ENCODE measurements around the gene GPR176. TPM values are rescaled to one million over a fixed set of nuclear protein-coding genes. Genes with fewer than 3 reads are reported as not detected.

The GPR176 gene
- polyA plus RNA-seq, 1 of the 3 experiments (the other 2 are of a cell fraction) = 21.9 TPM

- WGBS (ENCODE audit: low lambda C conversion rate) = 92% methylated on average over 4 of the region's 4 CpGs
- POLR2A ChIA-PET = interaction anchor here (1.8 kb wide), 1 partner anchor 152 kb away, joined by 6 read pairs; the partner anchor contains the start of gene EIF2AK4
These were observed 138.7 kb downstream of the GPR176 start for GRCh38 chr15:39781147-39781966.

DNA sequence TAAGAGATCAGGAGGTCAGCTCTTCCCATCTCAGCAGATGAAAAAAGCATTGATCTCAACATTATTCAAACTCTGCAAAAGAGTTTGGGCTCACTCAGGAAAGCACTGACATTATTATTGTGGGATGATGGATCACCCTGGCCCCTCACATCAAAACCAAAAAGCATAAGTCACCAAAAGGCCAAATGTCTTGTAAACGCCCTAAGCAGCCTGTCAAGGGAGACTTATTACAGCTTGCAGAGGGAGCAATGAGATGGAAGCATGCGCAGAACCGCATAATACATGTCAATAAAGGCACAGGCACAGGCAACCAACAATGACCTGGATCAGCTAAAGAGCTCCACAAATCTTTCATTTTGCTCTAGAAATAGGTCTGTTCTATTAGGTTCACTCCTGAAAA is 142.0 kb downstream of the GPR176 start:
- no peak overlapping the region for H2AFZ ChIP-seq (ENCODE audit: low read depth)
- no peaks in the 10 kb centered on the region for H4K20me1 ChIP-seq (ENCODE audit: insufficient read depth)
- TF ChIP-seq TAF1 (IDR thresholded peaks at IDR 0.05; ENCODE audit: borderline replicate concordance, low read depth, low read length) = no peak
- TF ChIP-seq EP300 (IDR thresholded peaks at IDR 0.05; ENCODE audit: borderline replicate concordance in 1 of 2, low read depth in 1 of 2, low read length in 1 of 2) = no peak
- POLR2A ChIA-PET = no interaction called here
- no peak for DNase-seq
- WGBS (ENCODE audit: low lambda C conversion rate) = 81% methylated on average over 3 of the region's 3 CpGs
- peaks cover 0 to 4% of the 10 kb centered on the region in 2 experiments; a peak in 2 of 4 replicates for H3K4me1 ChIP-seq (ENCODE audit: control insufficient read depth in 1 of 2, insufficient read depth in 2 of 2, low read depth in 1 of 2, low read length in 1 of 2)
- no peaks in the 10 kb centered on the region for H3K9me2 ChIP-seq
- H3K9me3 ChIP-seq = no peaks in the 10 kb centered on the region
- H3K27me3 ChIP-seq (ENCODE audit: insufficient read depth) = no peaks in the 10 kb centered on the region
- H3K79me2 ChIP-seq (ENCODE audit: insufficient read depth) = peaks cover 3% of the 10 kb centered on the region
- H3K4me3 ChIP-seq (ENCODE audit: low read depth in 2 of 2, low read length in 1 of 2) = no peak overlapping the region
- H3K4me2 ChIP-seq = no peak overlapping the region
- CTCF ChIA-PET = interaction anchor here (0.9 to 2.1 kb wide), 4 partner anchors 21 to 198 kb away, joined by 3 to 11 read pairs (median 3); no protein-coding TSS in a partner anchor
- no peaks in the 10 kb centered on the region for H3K36me3 ChIP-seq (replicated peaks in 1 of 2; ENCODE audit: control insufficient read depth in 1 of 2, insufficient read depth in 2 of 2, low read length in 1 of 2)
- no peak overlapping the region for H3K9ac ChIP-seq
- no peak overlapping the region for H3K27ac ChIP-seq (ENCODE audit: low read depth in 2 of 2, low read length in 1 of 2)
- peaks cover 3% of the 10 kb centered on the region for H3F3A ChIP-seq (replicated peaks; ENCODE audit: insufficient read depth)

More at GRCh38 chr15:39781147-39781966, 138.7 kb downstream of the GPR176 start:
- H2AFZ ChIP-seq (ENCODE audit: low read depth) = no peak overlapping the region
- H3K4me1 ChIP-seq (ENCODE audit: control insufficient read depth in 1 of 2, insufficient read depth in 2 of 2, low read depth in 1 of 2, low read length in 1 of 2) = peaks cover 0 to 14% of the 10 kb centered on the region in 2 experiments; a peak in 2 of 4 replicates
- no peak for DNase-seq
- no peak for TF ChIP-seq FOXM1 (IDR thresholded peaks at IDR 0.05; ENCODE audit: low read depth)
- no peak for TF ChIP-seq POLR2AphosphoS5 (IDR thresholded peaks at IDR 0.05; ENCODE audit: low read depth, low read length)
- no peak overlapping the region; the same call in 1 of the 2 replicates for H3K9ac ChIP-seq
- H3K27me3 ChIP-seq (ENCODE audit: insufficient read depth) = no peaks in the 10 kb centered on the region
- H3K9me2 ChIP-seq = no peaks in the 10 kb centered on the region
- peak overlapping the region in 1 of 2 experiments; percentile 87; a peak in 3 of 4 replicates for H3K27ac ChIP-seq (ENCODE audit: low read depth in 2 of 2, low read length in 1 of 2)
- no peaks in the 10 kb centered on the region for H3K36me3 ChIP-seq (replicated peaks in 1 of 2; ENCODE audit: control insufficient read depth in 1 of 2, insufficient read depth in 2 of 2, low read length in 1 of 2)
- peak overlapping the region in 1 of 2 experiments; percentile 67; a peak in 1 of 4 replicates for H3K4me3 ChIP-seq (ENCODE audit: low read depth in 2 of 2, low read length in 1 of 2)
- no peaks in the 10 kb centered on the region for H3K9me3 ChIP-seq
- H3K4me2 ChIP-seq = no peak overlapping the region
- peaks cover 25% of the 10 kb centered on the region for H3K79me2 ChIP-seq (ENCODE audit: insufficient read depth)
- CTCF ChIA-PET = interaction anchor here (1.3 to 1.6 kb wide), 3 partner anchors 24 to 1081 kb away, joined by 3 to 7 read pairs (median 3); no protein-coding TSS in a partner anchor
- H4K20me1 ChIP-seq (ENCODE audit: insufficient read depth) = no peaks in the 10 kb centered on the region
- H3F3A ChIP-seq (replicated peaks; ENCODE audit: insufficient read depth) = peaks cover 17% of the 10 kb centered on the region

DNA sequence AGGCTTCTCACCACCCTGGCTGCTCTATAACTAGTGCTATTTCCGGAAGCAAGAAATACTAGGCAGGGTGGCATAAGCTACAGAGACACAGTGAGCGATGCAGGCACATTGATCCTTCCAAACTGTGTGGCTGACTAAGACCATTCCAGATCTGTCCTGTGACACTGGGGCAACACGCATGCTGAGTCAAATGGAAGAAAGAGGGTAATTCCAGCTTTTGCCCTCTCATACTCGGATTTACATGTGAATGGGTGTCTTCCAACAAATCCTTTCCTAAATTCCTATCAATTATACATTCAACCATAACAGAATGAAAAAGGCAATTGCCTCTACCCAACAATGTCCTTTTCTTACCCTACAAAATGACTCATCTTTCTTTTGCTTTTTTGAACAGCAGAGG is 142.6 kb downstream of the GPR176 start:
- H3K4me2 ChIP-seq = no peak overlapping the region
- TF ChIP-seq, protein P1, sequence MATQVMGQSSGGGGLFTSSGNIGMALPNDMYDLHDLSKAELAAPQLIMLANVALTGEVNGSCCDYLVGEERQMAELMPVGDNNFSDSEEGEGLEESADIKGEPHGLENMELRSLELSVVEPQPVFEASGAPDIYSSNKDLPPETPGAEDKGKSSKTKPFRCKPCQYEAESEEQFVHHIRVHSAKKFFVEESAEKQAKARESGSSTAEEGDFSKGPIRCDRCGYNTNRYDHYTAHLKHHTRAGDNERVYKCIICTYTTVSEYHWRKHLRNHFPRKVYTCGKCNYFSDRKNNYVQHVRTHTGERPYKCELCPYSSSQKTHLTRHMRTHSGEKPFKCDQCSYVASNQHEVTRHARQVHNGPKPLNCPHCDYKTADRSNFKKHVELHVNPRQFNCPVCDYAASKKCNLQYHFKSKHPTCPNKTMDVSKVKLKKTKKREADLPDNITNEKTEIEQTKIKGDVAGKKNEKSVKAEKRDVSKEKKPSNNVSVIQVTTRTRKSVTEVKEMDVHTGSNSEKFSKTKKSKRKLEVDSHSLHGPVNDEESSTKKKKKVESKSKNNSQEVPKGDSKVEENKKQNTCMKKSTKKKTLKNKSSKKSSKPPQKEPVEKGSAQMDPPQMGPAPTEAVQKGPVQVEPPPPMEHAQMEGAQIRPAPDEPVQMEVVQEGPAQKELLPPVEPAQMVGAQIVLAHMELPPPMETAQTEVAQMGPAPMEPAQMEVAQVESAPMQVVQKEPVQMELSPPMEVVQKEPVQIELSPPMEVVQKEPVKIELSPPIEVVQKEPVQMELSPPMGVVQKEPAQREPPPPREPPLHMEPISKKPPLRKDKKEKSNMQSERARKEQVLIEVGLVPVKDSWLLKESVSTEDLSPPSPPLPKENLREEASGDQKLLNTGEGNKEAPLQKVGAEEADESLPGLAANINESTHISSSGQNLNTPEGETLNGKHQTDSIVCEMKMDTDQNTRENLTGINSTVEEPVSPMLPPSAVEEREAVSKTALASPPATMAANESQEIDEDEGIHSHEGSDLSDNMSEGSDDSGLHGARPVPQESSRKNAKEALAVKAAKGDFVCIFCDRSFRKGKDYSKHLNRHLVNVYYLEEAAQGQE (IDR thresholded peaks at IDR 0.05; ENCODE audit: low read depth, low read length) = no peak
- TF ChIP-seq EP300 (IDR thresholded peaks at IDR 0.05; ENCODE audit: borderline replicate concordance in 1 of 2, low read depth in 1 of 2, low read length in 1 of 2) = no peak
- no peaks in the 10 kb centered on the region; the same call in 1 of the 2 replicates for H3K79me2 ChIP-seq (ENCODE audit: insufficient read depth)
- H3K27ac ChIP-seq (ENCODE audit: low read depth in 2 of 2, low read length in 1 of 2) = no peak overlapping the region
- WGBS (ENCODE audit: low lambda C conversion rate) = 90% methylated on average over 4 of the region's 4 CpGs
- H3K9me2 ChIP-seq = no peaks in the 10 kb centered on the region
- peaks cover 0 to 4% of the 10 kb centered on the region in 2 experiments; a peak in 2 of 4 replicates for H3K4me1 ChIP-seq (ENCODE audit: control insufficient read depth in 1 of 2, insufficient read depth in 2 of 2, low read depth in 1 of 2, low read length in 1 of 2)
- H4K20me1 ChIP-seq (ENCODE audit: insufficient read depth) = no peaks in the 10 kb centered on the region
- H3K4me3 ChIP-seq (ENCODE audit: low read depth in 2 of 2, low read length in 1 of 2) = no peak overlapping the region
- peaks cover 3% of the 10 kb centered on the region for H3F3A ChIP-seq (replicated peaks; ENCODE audit: insufficient read depth)
- H3K9me3 ChIP-seq = no peaks in the 10 kb centered on the region
- H3K27me3 ChIP-seq (ENCODE audit: insufficient read depth) = no peaks in the 10 kb centered on the region
- no peak overlapping the region for H2AFZ ChIP-seq (ENCODE audit: low read depth)
- POLR2A ChIA-PET = no interaction called here
- no peak for DNase-seq
- CTCF ChIA-PET = interaction anchor here (0.9 to 2.1 kb wide), 4 partner anchors 21 to 199 kb away, joined by 3 to 11 read pairs (median 3); no protein-coding TSS in a partner anchor
- H3K36me3 ChIP-seq (replicated peaks in 1 of 2; ENCODE audit: control insufficient read depth in 1 of 2, insufficient read depth in 2 of 2, low read length in 1 of 2) = no peaks in the 10 kb centered on the region
- no peak overlapping the region for H3K9ac ChIP-seq

Measured in SK-N-SH (cell line).